Middle frontal gyrus (tissue), 1 donor: Measurements from ENCODE around the gene ST3GAL6.
"Not testable (repeated sequence)": the region's sequence is repeated elsewhere in the genome, so short reads cannot be mapped to it uniquely, and the experiment has no call there.

Experiments used
- DNase-seq: peaks from one replicate; pipeline ENCODE4 v3.0.0-alpha.2; 2015; ENCODE audit warnings: low spot score; ENCODE audit errors: extremely low spot score

ST3GAL6 gene

DNA sequence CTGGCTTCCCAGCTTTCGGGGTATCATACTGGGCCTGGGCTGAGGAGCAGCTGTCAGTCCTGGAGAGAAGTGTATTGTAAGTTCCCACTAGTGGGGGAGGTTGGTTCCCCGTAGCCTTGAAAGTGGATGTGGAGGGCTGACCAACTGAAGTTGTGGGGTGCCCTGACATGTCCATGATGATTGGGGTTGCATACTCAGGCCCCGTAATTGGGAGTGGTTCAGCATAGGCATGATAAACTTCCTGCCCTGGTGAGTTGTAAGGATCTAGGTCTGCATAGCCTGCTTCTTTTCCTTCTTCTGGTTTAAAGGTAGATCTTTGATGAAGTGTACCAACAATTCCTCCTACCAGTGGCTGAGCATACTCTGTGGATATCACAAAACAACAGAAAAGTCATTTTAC, 36.3 kb downstream of the ST3GAL6 start:
- no peak for DNase-seq

DNA sequence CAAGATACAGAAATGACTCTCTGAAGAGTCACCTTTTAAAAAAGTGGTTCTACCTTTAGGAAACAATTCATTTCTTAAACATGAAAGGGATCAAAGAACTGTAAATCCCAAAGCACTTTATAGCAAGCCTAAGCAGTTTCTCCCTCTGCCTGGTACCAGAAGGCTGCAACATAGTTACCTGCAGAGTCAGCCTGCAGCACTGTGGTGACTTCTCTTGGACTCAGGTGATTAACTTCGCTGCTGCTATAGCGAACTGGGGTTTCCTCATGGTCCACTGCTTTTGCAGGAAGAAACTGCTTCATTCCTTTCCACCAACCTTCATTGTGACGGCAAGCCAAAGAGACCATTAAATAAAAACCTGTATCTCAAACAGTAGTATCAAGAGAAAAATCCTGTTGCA, 37.3 kb downstream of the ST3GAL6 start:
- DNase-seq: no peak

DNA sequence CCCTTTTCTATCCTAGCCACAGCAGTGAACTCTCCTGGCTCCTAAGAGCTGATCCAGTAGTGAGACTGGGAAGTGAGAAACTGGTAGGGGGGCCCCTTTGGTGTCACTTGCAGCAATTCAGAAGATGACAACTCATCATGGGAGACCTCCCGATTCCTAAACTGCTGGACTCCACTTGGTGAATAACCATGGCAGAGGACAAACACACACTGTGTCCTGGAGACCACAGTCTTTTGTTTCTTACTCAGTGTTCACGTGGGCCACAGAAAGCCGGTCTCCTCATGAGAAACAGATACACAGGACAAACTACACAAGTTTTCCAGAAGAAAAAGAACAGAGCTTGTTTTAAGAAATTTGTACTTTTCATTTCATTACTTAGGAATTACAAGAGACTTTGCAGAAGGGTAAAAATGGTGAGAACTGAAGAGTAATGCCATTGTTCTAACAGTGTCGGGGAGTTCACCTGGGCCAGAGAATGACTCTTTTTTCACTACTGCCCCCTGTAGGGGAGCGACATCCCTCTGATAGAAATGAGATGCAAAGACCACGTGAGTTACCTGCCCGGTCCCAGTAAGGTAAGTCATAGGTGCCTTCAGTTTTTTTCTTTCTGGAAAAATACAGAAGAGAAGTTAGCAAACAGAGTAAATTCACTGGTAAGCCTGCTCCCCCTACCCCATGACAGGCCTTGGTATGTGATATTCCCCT, 38.1 kb downstream of the ST3GAL6 start:
- no peak for DNase-seq

DNA sequence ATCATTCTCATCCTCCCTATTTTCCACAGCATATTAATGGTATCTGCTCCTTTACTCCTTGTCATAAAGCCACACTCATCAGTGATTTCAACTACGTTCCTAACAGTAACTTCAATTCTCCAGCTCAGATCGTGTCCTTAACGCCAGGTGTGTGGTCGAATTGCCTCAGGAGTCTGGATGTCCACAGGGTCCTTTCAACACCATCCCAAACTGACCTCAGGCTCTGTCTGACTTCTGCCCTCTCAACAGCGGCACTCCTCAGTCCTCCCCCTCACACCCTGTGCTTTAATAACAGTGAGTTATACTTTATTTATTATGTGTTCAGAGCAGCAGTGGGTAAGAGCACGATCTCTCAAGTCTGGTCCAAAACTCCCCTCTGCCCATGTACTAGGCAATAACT, 42.4 kb downstream of the ST3GAL6 start:
- DNase-seq: no peak

GRCh38 chr3:98806521-98806920, 43.4 kb downstream of the ST3GAL6 start:
- no peak for DNase-seq

- DNase-seq: no peak
These were observed 43.9 kb downstream of the ST3GAL6 start for GRCh38 chr3:98807011-98807410.

DNA sequence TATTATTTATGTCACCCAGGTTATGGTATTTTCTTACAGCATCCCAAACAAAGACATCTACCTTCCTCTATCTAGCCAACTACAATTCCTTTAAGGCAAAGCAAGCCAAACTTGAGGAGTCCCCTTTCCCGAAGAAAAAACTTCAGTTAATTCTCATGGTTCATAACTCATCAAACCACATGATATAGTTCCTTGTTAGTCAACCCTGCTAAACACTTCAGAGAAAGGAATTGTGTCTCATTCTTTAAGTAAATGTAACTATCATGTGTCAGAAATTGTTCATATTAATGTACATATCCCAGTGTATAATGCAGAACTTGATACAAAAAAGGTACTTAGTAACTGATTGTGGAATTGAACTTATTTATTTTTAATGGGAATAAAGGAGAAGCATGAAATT, 44.4 kb downstream of the ST3GAL6 start:
- no peak for DNase-seq

DNA sequence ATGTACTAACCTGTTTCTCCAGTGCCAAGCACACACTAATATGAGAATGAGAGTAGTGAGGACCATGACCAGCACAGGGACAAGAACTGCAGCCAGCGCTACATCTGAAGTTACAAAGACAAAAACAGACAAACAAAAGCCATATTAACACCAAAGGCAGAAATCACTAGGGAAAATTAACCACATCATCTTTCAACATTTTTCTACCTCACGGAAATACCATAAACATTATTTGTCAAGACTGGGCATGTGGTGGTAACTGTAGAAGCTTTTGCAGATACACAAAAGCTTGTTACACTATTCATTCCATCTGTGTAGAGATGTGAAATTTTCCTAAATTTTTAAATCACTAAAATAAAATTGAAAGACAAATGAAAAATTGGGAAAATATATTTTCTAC, 44.9 kb downstream of the ST3GAL6 start:
- DNase-seq: no peak

DNA sequence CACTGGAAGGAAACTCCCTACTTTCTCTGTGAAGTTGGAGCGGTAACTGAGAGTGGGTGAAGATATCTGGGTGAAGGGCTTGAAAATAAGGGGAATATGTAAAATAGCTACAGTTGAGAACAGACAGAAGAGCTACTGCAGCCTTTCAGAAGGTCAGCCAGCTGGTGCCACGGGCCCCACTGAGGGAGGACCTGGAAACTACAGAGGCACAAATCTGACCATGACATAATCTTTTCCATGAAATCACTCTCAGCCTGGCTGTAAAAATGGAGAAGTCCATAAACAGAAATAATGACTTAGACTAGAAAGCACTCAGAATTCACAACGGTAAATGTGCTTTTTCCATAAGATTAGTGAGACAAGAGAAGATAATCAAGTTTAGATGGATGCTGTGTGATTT, 46.4 kb downstream of the ST3GAL6 start:
- no peak for DNase-seq

- no peak for DNase-seq
These were observed 47.9 kb downstream of the ST3GAL6 start for GRCh38 chr3:98811048-98811447.

DNA sequence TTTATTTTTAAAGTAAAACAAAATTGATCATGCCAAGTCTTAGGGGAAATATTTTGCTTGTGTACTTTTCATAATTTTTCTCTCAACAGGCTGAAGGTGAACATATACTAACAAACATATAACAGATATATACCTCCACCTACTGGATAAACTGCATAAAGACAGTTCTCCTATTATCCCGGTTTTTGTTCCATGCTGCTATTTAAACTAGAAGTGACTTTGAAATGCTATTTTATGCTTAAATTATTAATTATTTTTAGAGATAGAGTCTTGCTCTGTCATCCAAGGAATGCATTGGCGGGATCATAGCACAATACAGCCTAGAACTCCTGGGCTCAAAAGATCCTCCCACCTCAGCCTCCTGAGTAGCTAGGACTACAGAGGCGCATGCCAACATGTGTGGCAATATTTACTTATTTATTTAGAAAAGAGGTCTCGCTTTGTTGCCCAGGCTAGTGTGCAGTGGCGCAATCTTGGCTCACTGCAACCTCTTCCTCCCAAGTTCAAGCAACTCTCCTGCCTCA, 49.8 kb downstream of the ST3GAL6 start:
- no peak for DNase-seq

GRCh38 chr3:98814817-98815420, 51.8 kb downstream of the ST3GAL6 start:
- no peak for DNase-seq

GRCh38 chr3:98817547-98818041, 54.5 kb downstream of the ST3GAL6 start:
- DNase-seq: peak; percentile 60

GRCh38 chr3:98821063-98821462, 57.9 kb downstream of the ST3GAL6 start:
- no peak for DNase-seq

DNA sequence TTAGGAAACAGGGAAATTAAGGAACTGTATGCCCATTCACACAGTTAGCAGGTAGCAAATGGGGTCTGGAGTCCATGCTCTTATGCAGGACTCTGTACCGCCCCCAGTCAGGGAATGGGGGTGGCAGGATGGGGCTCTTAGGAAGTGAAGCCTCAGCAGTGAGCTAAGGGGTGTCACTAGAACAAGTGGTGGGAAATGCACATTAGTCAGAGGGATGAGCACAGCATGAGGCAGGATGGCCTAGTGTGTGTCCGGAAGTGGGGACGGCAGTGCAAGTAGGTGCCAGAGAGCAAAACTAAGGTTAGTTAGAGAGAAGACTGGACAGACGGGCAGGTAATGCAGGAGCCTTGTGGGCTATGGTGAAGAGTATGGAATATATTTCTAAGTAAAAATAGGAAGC, 60.7 kb downstream of the ST3GAL6 start:
- no peak for DNase-seq

DNA sequence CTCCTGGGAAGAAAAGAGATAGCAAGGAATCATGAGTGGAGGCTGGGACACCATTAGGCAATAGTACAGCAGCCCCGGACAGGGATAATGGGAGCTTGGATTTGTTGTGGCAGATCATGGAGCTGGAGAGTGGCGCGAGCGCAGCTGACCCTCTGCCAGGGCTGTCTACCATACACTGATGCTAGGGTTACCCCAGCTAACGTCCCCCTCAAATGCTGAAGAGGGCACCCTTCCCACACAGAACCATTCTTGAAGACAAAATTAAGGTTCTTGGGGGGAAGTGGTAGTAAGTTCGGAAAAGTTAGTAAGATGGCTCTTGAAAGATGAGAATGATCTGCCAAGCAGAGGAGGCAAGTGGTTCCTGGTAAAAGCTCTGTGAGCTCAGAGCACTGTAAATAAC, 61.1 kb downstream of the ST3GAL6 start:
- no peak for DNase-seq

- DNase-seq: no peak
These were observed 63.0 kb downstream of the ST3GAL6 start for GRCh38 chr3:98826126-98826525.

GRCh38 chr3:98827221-98827920, 64.2 kb downstream of the ST3GAL6 start:
- DNase-seq: no peak

DNA sequence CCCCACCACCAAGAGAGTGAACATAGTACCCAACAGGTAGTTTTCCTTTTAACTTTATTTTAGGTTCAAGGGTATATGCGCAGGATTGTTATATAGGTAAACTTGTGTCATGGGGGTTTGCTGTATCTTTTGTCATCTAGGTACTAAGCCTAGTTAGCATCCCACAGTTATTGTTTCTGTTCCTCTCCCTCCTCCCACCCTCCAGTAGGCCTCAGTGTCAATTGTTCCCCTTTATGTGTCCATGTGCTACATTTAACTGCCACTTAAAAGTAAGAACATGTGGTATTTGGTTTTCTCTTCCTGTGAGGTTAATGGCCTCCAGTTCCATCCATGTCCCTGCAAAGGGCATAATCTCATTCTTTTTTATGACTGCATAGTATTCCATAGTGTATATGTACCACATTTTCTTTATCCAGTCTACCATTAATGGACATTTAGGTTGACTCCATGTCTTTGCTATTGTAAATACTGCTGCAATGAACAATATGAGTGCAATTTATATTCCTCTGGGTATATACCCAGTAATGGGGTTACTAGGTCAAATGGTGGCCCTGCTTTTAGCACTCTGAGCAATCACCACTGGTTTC, 66.2 kb downstream of the ST3GAL6 start:
- DNase-seq: no peak

GRCh38 chr3:98831060-98831459, 67.9 kb downstream of the ST3GAL6 start:
- not testable (repeated sequence) for DNase-seq

DNA sequence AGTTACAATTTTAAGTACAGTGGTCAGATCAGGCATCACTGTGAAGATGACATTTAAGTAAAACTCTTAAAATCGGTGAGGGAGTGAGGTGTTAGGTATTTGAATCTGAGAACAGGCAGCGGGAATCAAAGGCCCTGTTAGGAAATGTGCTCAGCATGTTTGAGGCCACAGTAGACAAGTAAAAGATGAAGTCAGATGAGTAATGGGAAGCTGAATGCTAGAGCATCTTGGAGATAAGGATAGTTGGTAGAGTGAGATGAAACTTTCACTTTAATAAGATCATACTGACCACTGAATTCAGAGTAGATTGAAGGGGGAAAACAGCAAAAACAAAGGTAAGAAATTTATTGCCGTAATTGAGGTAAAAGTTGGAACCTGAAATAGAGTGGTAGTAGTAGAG, 76.7 kb downstream of the ST3GAL6 start:
- no peak for DNase-seq
